ENCODE measurements around the gene IL31RA.

- TF ChIP-seq CTCF (conservative IDR thresholded peaks at IDR 0.05; ENCODE audit: low read depth, low read length), result no peak
- no peak for TF ChIP-seq EZH2 (IDR thresholded peaks at IDR 0.05; ENCODE audit: borderline replicate concordance, low read depth, low read length, poor library complexity, severe bottlenecking)
These were observed 6.1 kb downstream of the IL31RA start for GRCh38 chr5:55857247-55857640.
